GM12874 (cell line): ENCODE data around the gene PSMB5.

Experiments
- CTCF ChIP-seq: IDR thresholded peaks from 2 replicates; pipeline ENCODE4 v1.5.1; 2011; ENCODE audit warnings: low read depth, mild to moderate bottlenecking, control low read depth, low read length, moderate library complexity; ENCODE audit not compliant: insufficient read depth

Gene PSMB5

GRCh38 chr14:23023795-23024152 lies 10.9 kb downstream of the PSMB5 start:
- TF ChIP-seq CTCF: no peak

- TF ChIP-seq CTCF: no peak
Observed at GRCh38 chr14:23023022-23023794, 11.5 kb downstream of the PSMB5 start.

- no peak for TF ChIP-seq CTCF
Observed at GRCh38 chr14:23021889-23022442, 12.7 kb downstream of the PSMB5 start.

GRCh38 chr14:23021434-23021833 lies 13.3 kb downstream of the PSMB5 start:
- TF ChIP-seq CTCF: no peak

- TF ChIP-seq CTCF: no peak
Observed at GRCh38 chr14:23020143-23021128, 14.3 kb downstream of the PSMB5 start.

GRCh38 chr14:23018107-23018506 lies 16.6 kb downstream of the PSMB5 start:
- no peak for TF ChIP-seq CTCF

GRCh38 chr14:23017091-23017490 lies 17.6 kb downstream of the PSMB5 start:
- no peak for TF ChIP-seq CTCF
